ENCODE results near the gene TMEM214.

TMEM214 gene

DNA sequence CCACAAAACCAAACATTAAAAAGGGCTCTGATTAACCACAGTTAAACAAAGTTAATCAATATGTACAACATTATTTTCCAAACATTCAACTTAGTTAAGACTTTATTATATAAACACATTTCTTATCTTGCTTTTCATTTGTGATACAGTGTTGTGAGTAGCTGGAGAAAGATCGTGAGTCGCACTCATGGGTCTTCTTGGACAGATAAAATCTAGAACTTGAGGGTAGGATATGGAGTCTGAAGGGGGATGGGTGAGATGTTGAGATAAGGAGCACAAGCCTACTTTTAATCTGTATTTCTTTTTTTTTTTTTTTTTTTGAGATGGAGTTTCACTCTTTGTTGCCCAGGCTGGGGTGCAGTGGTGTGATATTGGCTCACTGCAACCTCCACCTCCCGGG lies 22.6 kb upstream of the TMEM214 start:
- no peak for DNase-seq

- no peak for DNase-seq
Observed at GRCh38 chr2:27013738-27014137, 19.0 kb upstream of the TMEM214 start.

- no peak for DNase-seq
Observed at GRCh38 chr2:27014771-27015433, 17.9 kb upstream of the TMEM214 start.

DNA sequence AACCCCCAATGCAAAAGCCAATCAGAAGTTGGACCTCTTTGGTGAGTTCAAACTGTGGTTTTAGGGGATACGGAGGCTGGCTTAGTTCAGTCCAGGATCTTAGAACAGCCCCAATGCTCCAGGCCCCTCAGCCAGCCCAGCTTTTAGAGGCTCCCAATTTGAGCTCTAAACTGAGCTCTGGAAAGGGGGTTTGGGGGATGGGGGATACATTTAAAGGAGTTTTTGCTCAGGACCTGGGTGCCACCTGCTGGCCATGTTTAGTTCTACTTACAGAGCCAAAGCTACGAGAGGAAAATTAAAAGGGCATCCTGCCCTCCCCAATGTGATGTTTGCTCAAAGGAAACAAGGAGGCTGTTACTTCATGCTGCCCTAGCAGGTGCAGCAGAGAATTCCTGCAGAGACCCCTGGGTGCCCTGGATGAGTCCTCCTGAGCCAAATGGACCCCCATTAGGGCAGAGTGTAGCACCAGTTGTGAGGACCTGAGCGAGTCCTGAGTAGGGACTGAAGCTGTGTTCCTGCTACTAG lies 15.9 kb upstream of the TMEM214 start:
- no peak for DNase-seq

DNA sequence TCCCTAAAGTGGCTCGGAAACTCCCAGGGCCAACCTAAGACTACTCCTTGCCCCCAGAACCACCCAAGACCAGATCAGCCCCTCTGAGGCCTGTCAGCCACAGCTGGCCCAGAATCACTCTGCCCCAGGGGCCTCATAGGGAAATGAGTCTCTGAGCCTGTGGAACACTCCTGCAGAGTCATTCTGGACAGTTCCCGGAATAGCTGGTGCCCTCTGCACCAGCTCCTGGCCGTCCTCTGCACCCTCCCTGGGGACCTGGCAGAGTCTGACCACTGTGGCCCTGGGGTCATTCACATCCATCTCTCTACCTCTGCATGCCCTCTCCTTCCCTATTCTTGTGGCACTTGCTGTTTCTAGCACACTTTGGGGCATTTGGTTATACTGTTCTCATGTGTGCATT lies 14.6 kb upstream of the TMEM214 start:
- no peak for DNase-seq

DNA sequence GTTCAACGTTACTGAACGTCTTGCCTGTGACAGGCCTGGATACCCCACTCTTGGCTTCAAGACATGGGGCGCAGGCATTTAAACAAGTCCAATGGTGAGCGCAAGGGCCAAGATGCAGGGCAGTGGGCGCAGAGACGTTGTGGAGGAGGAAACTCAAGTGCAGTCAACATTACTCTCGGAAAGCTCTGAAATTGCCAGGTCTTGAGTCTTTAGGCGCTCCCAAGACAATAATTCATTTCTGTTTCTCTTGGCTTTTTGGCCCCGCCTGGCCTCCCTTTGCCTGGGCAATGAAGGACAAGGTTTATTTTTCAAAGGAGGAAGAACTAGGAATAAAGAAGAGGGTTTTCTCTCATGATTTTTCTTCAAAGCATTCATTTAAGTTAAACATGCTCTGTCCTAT lies 13.3 kb upstream of the TMEM214 start:
- DNase-seq: no peak

- DNase-seq: no peak
Observed at GRCh38 chr2:27019931-27020855, 12.6 kb upstream of the TMEM214 start.

DNA sequence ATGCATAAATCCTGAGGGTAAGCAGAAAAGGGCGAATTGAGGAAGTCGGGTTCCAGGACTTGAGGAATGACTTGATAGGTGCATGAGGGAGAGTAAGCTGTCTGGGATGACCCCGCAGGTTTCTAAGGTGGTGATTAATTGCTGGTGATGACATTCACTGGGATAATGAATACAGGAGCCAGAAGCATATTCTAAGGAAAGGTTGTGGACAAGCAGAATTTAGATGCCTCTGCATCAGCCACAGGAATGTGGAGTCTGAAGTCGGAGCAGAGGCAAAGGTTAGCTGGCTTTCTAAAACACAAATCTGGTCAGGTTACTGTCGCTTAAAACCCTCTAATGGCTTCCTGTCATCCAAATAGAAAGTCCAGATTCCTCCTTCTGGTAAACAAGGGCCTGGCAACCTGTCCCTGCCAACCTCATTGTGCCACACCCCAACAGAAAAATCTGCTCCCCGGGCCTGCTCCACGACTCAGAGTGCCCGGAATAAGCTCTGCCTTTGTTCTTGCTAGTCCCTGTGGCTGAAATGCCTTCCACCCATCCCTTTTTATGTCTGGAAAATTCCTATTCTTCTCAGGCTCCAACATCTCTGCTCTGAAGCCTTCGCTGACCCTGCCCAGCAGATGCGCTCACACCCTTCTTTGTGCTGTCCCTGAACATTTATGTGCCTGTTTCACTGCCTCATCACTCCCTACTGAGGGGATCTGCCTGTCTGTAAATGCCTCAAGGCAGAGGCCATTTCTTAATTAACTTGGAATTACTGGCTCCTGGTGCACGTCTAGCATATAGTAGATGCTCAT lies 11.3 kb upstream of the TMEM214 start:
- DNase-seq: no peak

GRCh38 chr2:27023740-27024139 lies 9.0 kb upstream of the TMEM214 start:
- no peak for DNase-seq

DNA sequence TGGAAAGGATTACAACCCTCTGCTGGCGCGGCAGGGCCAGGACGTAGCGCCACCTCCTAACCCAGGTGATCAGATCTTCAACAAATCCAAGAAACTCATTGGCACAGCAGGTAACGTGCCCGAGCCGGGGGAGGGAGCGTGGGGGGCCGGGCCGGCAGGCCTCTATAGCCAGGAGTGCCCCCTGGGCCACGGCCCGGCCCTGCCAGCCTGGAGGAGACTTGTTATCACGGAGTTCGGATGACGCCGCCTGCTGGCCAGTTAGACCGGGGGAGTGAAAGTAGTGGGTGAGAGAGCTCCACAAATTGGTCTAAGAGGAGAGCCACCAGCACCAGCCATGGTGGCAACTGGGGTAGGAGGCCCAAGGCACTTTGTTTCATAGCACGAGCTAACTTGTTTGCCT lies 8.6 kb upstream of the TMEM214 start:
- no peak for DNase-seq

DNA sequence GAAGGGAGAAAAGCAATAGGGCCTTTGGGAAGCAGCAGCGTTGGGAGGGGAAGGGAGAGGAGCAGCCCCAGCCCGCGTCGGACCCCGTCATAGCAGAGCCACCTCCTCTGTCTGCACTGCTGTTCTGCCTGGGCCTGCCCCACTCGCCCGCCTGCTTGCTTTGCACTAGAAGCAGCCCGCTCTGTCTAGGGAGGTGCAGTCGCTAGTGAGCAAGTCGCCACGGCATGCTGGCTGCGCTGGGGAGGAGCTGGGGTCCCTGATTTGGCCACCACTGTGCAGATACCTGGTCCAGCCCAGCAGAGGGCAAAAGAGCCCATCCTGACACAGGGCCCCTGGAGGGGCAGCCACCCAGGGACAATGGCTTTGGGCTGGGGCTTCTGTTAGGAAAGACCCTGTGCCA lies 8.0 kb upstream of the TMEM214 start:
- DNase-seq: no peak

GRCh38 chr2:27025281-27025800 lies 7.4 kb upstream of the TMEM214 start:
- no peak for DNase-seq

DNA sequence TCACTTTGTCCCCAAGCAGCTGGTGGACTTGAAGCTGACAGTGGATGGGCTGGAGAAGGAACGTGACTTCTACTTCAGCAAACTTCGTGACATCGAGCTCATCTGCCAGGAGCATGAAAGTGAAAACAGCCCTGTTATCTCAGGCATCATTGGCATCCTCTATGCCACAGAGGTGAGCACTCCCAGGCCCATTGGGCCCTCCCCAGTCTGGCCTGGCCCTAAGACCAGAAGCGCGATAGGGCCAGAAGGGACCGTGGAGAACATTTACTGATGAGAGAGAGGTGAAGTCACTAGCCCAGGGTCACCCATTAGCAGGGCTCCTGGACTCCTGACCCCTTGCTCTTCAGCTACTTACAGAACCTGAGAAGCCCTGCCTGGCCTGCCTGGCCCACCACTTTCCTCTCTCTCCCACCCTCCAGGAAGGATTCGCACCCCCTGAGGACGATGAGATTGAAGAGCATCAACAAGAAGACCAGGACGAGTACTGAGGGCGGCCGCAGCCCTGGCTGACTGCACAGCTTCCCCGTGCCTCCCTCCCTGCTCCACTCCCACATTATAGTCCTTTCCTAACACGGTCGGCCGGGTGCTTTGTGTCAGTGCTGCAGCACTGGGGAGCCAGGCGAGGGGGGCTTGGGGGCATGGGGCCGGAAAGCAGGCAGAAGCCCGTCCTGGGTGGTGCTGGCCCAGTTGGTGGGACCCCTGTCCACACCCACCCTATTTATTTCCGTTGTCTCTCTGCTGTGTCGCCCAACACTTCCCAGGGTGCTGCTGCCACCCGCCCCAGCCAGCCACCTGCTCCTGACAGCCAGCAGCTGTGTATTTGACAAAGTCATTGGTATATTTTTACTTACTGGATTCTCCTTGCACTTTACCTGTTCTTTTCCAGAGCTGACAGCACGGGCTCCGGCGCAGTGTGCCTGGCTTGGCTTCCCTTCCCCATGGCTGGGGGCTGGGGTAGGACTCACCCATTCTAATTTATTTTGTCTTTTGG lies 6.6 kb upstream of the TMEM214 start:
- DNase-seq: no peak

- no peak for DNase-seq
Observed at GRCh38 chr2:27027211-27027651, 5.5 kb upstream of the TMEM214 start.

DNA sequence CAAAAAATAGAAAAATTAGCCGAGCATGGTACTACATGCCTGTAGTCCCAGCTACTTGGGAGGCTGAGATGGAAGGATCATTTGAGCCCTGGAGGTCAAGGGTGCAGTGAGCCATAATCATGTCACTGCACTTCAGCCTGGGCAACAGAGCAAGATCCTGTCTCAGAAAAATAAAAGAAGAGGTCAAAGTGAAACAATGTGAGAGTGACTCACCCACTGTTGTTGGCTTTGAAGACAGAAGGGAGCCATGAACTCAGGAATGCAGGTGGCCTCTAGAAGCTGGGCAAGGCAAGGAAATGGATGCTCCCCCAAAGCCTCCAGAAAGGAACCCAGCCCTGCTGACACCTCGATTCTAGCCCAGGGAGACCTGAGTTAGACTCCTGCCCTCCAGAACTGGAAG lies 3.7 kb upstream of the TMEM214 start:
- no peak for DNase-seq

DNA sequence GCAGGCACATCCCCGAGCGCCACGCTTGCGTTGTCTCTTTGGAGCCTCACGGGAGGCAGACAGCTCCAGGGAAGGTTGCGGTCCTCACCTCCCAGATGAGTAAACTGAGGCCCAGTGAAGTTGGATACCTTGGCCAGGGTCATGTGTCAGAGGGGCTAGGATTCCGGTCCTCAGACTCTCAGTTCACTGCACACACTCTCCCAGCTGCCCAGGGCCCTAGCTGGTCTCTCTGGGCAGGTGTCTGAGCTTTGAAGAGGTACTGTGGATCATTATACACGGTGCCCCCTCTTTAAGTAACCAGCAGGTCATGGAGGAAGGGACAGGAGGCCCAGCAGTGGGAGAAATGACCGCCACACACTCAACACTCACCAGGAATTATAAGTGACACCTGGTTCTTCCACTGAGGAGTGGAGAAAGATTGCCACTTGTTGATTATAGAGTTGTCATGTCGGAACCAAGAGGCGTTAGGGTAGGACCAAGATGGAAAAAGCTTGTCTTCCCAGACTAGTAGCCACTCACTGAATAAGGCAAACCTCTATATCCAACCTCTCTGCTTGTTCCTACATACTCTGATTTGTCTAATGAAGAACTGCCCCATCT lies 588 bp downstream of the TMEM214 start:
- no peak for DNase-seq

GRCh38 chr2:27038012-27038411 lies 5.2 kb downstream of the TMEM214 start:
- no peak for DNase-seq

DNA sequence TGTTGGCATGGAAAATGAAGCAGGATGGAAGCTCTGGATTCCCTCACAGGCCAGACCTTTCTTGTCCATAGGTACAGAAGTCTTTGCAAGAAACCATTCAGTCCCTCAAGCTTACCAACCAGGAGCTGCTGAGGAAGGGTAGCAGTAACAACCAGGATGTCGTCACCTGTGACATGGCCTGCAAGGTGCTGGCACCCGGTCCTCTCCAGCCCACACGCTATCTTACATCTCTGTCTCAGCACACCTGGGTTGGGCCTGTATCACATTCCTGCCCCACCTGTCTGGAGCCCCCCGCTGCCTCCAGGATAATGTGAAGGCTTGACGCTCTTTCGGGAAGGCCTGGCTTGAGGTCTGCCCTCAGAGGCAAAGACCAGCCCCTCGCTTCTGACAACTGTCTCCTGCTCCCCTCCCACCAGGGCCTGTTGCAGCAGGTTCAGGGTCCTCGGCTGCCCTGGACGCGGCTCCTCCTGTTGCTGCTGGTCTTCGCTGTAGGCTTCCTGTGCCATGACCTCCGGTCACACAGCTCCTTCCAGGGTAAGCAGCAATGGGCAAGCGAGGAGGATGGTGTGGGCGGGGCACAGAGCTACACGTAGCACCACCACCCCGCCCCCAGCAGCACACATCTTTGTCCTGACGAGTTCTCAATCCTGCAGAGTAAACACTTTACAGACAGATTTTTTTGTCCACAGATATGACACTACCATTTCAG lies 6.0 kb downstream of the TMEM214 start:
- no peak for DNase-seq

- DNase-seq: no peak
Observed at GRCh38 chr2:27039426-27039825, 6.7 kb downstream of the TMEM214 start.

- no peak for DNase-seq
Observed at GRCh38 chr2:27039871-27040270, 7.1 kb downstream of the TMEM214 start.

GRCh38 chr2:27040282-27040681 lies 7.5 kb downstream of the TMEM214 start:
- no peak for DNase-seq

Data from NK-92 treated with Interleukin-12 subunit alpha and Interleukin-12 subunit beta, amount 100 ng/mL, for 24 hours (cell line).